Esophagus squamous epithelium (tissue), 5 donors: ENCODE measurements around the gene NEB. TPM values are rescaled to one million over a fixed set of nuclear protein-coding genes. Genes with fewer than 3 reads are reported as not detected.

Experiments used
- DNase-seq: peaks from one replicate; lab custom pipeline; 2025; lab: John Stamatoyannopoulos, UW
- H3K27ac ChIP-seq, 4 donors: fragments of 200-600 bp; sonication (generic); one replicate each; pipeline ENCODE4 v1.5.1; 2016 to 2019; ENCODE audit warnings: mild to moderate bottlenecking in 1 of 4
- H3K27me3 ChIP-seq, 4 donors: fragments of 200-600 bp; sonication (generic); 1 replicate in 3 of 4; 2 replicates in 1 of 4; pipeline versions ENCODE4 v1.5.1 to v1.6.0; 2017 to 2021; ENCODE audit warnings: antibody characterized with exemption in 1 of 4
- H3K36me3 ChIP-seq, 3 donors: fragments of 200-600 bp; sonication (generic); one replicate each; pipeline ENCODE4 v1.5.1; 2016 to 2019
- H3K4me1 ChIP-seq, 3 donors: fragments of 200-600 bp; sonication (generic); one replicate each; pipeline ENCODE4 v1.5.1; 2017 to 2019
- H3K4me3 ChIP-seq, 4 donors: fragments of 200-600 bp; sonication (generic); 1 replicate in 3 of 4; 2 replicates in 1 of 4; pipeline ENCODE4 v1.5.1; 2016 to 2019; ENCODE audit warnings: mild to moderate bottlenecking in 2 of 4, moderate library complexity in 1 of 4
- H3K9me3 ChIP-seq, 3 donors: fragments of 200-600 bp; sonication (generic); one replicate each; pipeline ENCODE4 v1.5.1; 2016 to 2019
- POLR2A ChIP-seq, 4 donors: fragments of 450-650 bp; IDR thresholded peaks; one replicate each; pipeline ENCODE4 v1.6.1; 2017; ENCODE audit warnings: antibody characterized with exemption in 4 of 4, mild to moderate bottlenecking in 4 of 4, moderate library complexity in 3 of 4
- WGBS, 2 donors: methylation state at CpG; one replicate each; pipeline ENCODE4 v1.1.5; 2018; 5-methylcytosine and 5-hydroxymethylcytosine counted together
- intact Hi-C: fragments of 100-400 bp; cut with DNase I; formaldehyde crosslinking; loops from one replicate; pipeline ENCODE4 v1.15.0; 2022
- total RNA-seq, 4 donors: library from RNA; depleted of rRNA; stranded (reverse); fragments of >200 nt; gene quantifications; one replicate each; pipeline ENCODE4 v1.1.0, GENCODE V29; 2016
- TF ChIP-seq, protein P1 (sequence below), 6 experiments: fragments of 450-650 bp in 4 of 6; fragments of 200-600 bp in 2 of 6; sonication (generic) in 2 of 6; IDR thresholded peaks; one replicate each; pipeline ENCODE4 v1.5.1; 2016 to 2019; ENCODE audit warnings: antibody characterized with exemption in 6 of 6, mild to moderate bottlenecking in 4 of 6, moderate library complexity in 4 of 6
- donor health status: DM: yes; HTN: yes; CAD: no.

NEB gene
- total RNA-seq, 4 donors from 2014 or later, result 0.23 to 1.1 (median 0.61) TPM

DNA sequence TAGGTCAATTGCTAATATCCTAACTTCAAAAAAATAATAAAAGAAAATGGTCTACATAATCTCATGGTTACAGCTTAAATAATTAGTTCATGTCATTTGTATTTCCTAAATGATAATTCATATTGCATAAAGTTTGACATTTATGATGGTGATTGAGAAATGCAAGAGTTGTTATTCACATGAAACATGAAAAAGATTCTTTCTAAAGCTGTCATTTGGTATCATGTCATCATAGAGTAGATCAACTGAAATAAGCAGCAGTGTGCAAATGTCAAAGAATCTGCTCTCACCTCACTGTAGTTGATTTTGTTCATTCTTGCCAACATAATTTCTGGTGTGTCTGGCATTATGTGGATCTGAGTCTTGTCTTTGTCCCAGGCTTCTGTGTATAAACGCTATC, 95.3 kb downstream of the NEB start:
- Histone ChIP-seq H3K4me1 (peaks cover 0 to 23% (median 9%) of the 10 kb centered on the region in 3 donors), H3K27ac (no peak overlapping the region), H3K4me3 (no peak overlapping the region), H3K27me3 (no peaks in the 10 kb centered on the region), H3K9me3 (peaks cover 0 to 8% (median 0%) of the 10 kb centered on the region in 3 donors), H3K36me3 (no peaks in the 10 kb centered on the region)
- no peak for DNase-seq
- intact Hi-C loops, result no loop called here
- TF ChIP-seq, protein P1, sequence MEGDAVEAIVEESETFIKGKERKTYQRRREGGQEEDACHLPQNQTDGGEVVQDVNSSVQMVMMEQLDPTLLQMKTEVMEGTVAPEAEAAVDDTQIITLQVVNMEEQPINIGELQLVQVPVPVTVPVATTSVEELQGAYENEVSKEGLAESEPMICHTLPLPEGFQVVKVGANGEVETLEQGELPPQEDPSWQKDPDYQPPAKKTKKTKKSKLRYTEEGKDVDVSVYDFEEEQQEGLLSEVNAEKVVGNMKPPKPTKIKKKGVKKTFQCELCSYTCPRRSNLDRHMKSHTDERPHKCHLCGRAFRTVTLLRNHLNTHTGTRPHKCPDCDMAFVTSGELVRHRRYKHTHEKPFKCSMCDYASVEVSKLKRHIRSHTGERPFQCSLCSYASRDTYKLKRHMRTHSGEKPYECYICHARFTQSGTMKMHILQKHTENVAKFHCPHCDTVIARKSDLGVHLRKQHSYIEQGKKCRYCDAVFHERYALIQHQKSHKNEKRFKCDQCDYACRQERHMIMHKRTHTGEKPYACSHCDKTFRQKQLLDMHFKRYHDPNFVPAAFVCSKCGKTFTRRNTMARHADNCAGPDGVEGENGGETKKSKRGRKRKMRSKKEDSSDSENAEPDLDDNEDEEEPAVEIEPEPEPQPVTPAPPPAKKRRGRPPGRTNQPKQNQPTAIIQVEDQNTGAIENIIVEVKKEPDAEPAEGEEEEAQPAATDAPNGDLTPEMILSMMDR (IDR thresholded peaks at IDR 0.05), result no peak
- no peak for TF ChIP-seq POLR2A (IDR thresholded peaks at IDR 0.05)
- 78 to 100% methylated on average over 1 of the region's 1 CpG for WGBS, 2 donors

DNA sequence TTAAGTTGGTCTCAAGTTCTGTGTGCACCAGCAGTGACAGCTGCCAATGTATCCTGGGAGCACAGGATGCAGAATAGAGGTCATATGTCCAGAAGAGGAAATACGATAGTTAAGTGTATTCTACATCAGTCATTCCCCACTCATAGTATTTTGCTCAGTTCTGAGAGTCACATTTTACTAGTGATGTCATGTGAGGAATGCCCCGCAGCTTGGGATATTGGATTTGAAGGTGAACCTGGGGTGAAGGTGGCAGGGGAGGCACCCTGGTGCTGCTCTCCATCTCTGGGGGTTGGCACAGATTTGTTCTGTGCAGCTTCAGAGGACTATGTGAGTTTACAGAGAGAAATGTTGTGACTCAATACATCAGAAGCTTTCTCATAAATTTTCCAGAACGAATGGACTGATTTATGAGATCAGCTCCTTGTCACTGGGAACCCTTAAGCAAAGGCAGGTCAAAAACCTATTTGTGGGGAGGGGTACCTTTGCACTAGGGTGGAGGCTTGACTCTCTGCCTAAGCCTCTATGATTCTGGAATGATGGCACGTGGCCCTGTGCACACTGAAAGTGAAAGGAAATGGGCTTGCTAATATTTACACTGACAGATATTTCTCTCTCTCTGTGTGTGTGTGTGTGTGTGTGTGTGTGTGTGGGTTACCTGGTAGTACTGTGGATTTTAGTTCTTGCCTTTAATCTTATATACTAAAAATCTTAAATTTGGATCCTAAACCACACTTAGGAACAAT, 95.9 kb downstream of the NEB start:
- TF ChIP-seq POLR2A (IDR thresholded peaks at IDR 0.05), result no peak
- TF ChIP-seq, protein P1 (IDR thresholded peaks at IDR 0.05), result no peak
- WGBS, 2 donors, result 31% methylated on average over 4 of the region's 4 CpGs
- no peak for DNase-seq
- no peak overlapping the region for H3K27ac ChIP-seq
- H3K4me1 ChIP-seq, result peaks cover 0 to 23% (median 9%) of the 10 kb centered on the region in 3 donors
- H3K36me3 ChIP-seq, result no peaks in the 10 kb centered on the region
- intact Hi-C loops, result no loop called here
- peaks cover 0 to 8% (median 0%) of the 10 kb centered on the region in 3 donors for H3K9me3 ChIP-seq
- no peaks in the 10 kb centered on the region for H3K27me3 ChIP-seq
- H3K4me3 ChIP-seq, result no peak overlapping the region

DNA sequence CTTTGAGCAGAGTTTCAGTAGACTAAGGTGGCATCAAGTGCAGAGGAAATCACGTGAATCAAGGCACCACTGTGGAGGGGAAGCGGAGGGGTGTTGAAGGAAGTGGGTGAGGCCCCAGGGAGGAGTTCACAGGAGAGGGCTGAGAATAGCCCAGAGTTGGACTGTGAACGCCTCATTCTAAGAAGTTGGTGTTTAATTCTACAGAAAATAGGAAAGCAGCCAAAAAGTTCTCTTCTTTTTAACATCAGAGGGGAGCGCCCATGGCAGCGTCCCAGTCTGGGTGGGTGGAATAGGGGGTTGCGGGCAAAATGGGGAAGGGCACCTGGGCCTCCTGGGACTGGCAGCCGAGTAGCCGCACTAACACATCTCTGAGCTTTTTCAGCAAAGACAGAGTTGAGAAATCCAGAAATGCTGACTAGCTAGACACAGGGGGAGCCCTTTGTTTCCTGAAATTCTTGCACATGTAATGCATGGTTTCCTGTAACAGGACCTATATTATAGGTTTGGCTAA, 97.0 kb downstream of the NEB start:
- intact Hi-C loops, result no loop called here
- 53 to 61% methylated on average over 8 of the region's 8 CpGs for WGBS, 2 donors
- Histone ChIP-seq H3K4me1 (peaks cover 0 to 23% (median 9%) of the 10 kb centered on the region in 3 donors), H3K9me3 (peaks cover 0 to 8% (median 0%) of the 10 kb centered on the region in 3 donors), H3K27me3 (no peaks in the 10 kb centered on the region), H3K27ac (peak overlapping the region in 1 of 4 donors; percentile 14), H3K36me3 (no peaks in the 10 kb centered on the region), H3K4me3 (no peak overlapping the region)
- TF ChIP-seq POLR2A (IDR thresholded peaks at IDR 0.05), result no peak
- TF ChIP-seq, protein P1 (IDR thresholded peaks at IDR 0.05), result no peak
- no peak for DNase-seq

DNA sequence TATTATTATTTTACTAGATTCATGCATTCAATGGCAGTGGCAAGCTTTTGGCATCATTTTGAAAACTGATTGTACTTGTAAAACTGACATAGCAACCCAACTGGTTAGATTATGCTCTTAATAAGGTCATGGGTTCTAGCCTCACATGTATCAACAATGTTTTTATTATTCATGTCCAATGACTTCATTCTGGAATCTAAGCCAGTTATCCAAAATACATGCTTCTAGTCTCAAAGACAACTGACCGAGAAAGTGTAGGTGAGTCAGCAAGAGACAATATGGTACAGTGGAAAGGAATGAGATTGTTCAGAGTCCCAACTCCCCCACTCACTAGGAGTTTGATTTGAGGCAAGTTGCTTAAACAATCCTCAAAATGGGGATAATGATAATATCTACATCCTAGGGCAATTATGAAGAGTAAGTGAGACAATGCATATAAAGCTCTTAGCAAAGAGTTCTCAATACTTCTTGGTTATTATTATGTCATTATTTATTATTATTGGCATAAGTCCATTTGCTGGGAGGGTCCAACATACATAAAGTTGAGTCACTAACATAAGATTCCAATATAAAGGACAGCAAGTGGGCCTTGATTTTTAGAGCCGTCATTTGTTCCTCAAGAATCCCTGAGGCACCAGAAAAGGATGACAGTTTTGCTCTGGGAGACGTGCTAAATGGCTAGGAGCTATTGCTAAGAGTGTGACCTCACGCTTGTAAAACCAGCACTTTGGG, 99.4 kb downstream of the NEB start:
- H3K9me3 ChIP-seq, result peaks cover 0 to 8% (median 0%) of the 10 kb centered on the region in 3 donors
- no peak overlapping the region for H3K27ac ChIP-seq
- H3K36me3 ChIP-seq, result no peaks in the 10 kb centered on the region
- intact Hi-C loops, result no loop called here
- TF ChIP-seq, protein P1 (IDR thresholded peaks at IDR 0.05), result no peak
- TF ChIP-seq POLR2A (IDR thresholded peaks at IDR 0.05), result no peak
- 86 to 92% methylated on average over 2 to 4 of the region's 4 CpGs for WGBS, 2 donors
- no peak for DNase-seq
- H3K4me1 ChIP-seq, result peaks cover 0 to 23% (median 9%) of the 10 kb centered on the region in 3 donors
- no peak overlapping the region for H3K4me3 ChIP-seq
- no peaks in the 10 kb centered on the region for H3K27me3 ChIP-seq
